ENCODE data around the gene LRP2. TPM values are rescaled to one million over a fixed set of nuclear protein-coding genes. Genes with fewer than 3 reads are reported as not detected.

LRP2 gene
- total RNA-seq, 4 donors from 2014 or later, result 154 to 310 (median 184) TPM

DNA sequence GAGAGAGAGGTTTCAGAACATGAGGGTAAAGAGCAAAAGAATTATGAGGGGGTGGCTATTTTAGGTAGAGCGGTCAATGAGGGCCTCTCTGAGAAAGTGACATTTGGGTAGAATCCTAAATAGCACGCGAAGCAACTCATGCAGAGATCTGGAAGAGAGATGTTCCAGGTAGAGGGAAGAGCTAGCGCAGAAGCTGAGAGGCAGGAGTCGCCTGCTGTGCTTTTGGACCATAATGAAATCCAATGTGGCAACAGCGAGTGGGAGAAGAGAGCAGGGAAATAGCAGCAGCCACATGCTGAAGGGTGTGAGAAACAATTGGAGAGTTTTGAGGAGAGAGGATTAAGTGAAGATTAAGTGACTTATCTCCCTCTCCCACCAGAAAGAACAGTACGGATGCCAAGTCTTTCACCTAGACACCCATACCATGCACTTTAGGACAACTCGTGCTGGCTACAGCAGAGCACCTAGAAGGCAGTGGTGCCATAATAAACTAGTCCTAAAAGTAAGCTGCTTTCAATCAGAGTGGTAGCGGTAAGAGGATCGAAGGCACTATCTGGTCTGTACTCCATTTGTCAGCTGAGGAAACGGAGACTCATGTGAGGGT, 129.7 kb downstream of the LRP2 start:
- 86 to 89% methylated on average over 11 of the region's 11 CpGs for WGBS, 2 donors
- no peak overlapping the region for H3K4me3 ChIP-seq (replicated peaks in 1 of 3)
- peak overlapping the region; percentile 67 to 86 (median 73) for H3K27ac ChIP-seq
- DNase-seq, result no peak
- H3K4me1 ChIP-seq, result peaks cover 19 to 44% of the 10 kb centered on the region in 2 donors
- intact Hi-C loops (cut with DNase I), result no loop called here
- H3K9me3 ChIP-seq, result no peaks in the 10 kb centered on the region
- peaks cover 0 to 8% of the 10 kb centered on the region in 2 donors for H3K36me3 ChIP-seq
- no peak for TF ChIP-seq POLR2A (IDR thresholded peaks at IDR 0.05)
- TF ChIP-seq, protein P1, sequence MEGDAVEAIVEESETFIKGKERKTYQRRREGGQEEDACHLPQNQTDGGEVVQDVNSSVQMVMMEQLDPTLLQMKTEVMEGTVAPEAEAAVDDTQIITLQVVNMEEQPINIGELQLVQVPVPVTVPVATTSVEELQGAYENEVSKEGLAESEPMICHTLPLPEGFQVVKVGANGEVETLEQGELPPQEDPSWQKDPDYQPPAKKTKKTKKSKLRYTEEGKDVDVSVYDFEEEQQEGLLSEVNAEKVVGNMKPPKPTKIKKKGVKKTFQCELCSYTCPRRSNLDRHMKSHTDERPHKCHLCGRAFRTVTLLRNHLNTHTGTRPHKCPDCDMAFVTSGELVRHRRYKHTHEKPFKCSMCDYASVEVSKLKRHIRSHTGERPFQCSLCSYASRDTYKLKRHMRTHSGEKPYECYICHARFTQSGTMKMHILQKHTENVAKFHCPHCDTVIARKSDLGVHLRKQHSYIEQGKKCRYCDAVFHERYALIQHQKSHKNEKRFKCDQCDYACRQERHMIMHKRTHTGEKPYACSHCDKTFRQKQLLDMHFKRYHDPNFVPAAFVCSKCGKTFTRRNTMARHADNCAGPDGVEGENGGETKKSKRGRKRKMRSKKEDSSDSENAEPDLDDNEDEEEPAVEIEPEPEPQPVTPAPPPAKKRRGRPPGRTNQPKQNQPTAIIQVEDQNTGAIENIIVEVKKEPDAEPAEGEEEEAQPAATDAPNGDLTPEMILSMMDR (IDR thresholded peaks at IDR 0.05), result no peak
- H3K27me3 ChIP-seq, result no peaks in the 10 kb centered on the region

DNA sequence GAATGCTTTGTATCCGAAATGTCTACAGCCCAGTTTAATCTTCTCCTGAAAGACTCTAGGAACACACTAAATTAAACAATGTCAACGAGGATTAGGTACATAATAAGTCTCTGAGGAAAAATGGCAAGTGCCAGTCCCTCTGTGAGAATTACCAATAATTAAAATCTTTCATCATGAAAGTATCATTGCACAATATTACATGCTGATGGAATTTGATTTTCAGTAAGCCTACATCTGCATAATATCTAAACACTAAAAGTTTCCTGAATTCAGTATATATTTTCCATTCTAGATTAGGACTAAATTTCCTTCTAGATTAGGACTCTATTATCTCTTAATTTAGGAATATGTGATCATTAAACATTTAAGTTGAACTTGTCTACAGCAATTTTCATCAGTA, 132.1 kb downstream of the LRP2 start:
- Histone ChIP-seq H3K4me3 (replicated peaks in 1 of 3) (no peak overlapping the region), H3K9me3 (no peaks in the 10 kb centered on the region), H3K27ac (peak overlapping the region; percentile 52 to 86 (median 56)), H3K4me1 (peaks cover 30 to 56% of the 10 kb centered on the region in 2 donors), H3K27me3 (no peaks in the 10 kb centered on the region), H3K36me3 (peaks cover 0 to 2% of the 10 kb centered on the region in 2 donors)
- DNase-seq, result no peak
- WGBS, 2 donors, result 49 to 51% methylated on average over 2 of the region's 2 CpGs
- intact Hi-C loops (cut with DNase I), result no loop called here
- TF ChIP-seq POLR2A (IDR thresholded peaks at IDR 0.05), result no peak
- TF ChIP-seq, protein P1 (IDR thresholded peaks at IDR 0.05), result no peak

DNA sequence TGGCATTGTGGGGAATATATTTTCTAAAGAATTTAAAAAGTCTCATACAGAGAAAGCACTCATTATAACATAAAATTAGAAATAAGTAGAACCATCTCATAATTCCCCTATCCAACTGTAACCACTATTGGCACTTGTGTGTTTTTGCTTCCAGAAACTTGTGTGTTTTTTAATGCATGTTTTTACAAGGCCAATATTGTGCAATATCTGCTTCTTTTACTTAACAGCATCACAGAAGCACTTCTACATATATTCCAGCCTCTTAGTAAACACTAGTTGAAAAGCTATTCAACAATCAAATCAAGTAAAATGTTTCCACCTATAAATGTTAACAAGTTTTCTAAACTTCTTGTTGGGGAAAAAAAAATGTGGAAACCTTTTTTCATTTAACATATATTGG, 132.7 kb downstream of the LRP2 start:
- Histone ChIP-seq H3K4me3 (replicated peaks in 1 of 3) (no peak overlapping the region), H3K4me1 (peaks cover 30 to 62% of the 10 kb centered on the region in 2 donors), H3K27ac (peak overlapping the region; percentile 52 to 86 (median 56)), H3K9me3 (no peaks in the 10 kb centered on the region), H3K36me3 (no peaks in the 10 kb centered on the region), H3K27me3 (no peaks in the 10 kb centered on the region)
- intact Hi-C loops (cut with DNase I), result no loop called here
- DNase-seq, result no peak
- TF ChIP-seq, protein P1 (IDR thresholded peaks at IDR 0.05), result no peak
- no peak for TF ChIP-seq POLR2A (IDR thresholded peaks at IDR 0.05)

DNA sequence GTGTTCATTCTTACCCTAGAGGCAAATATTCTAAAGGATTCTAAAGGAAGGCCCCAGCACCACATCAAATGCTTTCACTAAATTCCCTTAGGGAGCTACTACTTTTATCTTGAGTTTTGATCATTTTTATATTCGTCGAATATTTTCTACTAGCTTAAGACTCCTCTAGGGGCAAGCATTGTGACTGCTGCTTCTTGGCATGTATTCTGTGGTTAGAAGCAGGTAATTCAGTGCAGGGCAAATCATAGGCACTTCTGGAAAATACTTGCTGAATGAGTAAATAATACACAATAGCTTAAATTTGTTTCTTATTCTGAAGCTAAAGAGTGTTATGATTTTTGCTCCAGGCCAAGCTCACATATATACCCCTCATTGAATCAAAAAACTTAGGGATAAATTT, 136.4 kb downstream of the LRP2 start:
- Histone ChIP-seq H3K4me3 (replicated peaks in 1 of 3) (no peak overlapping the region), H3K4me1 (peaks cover 29 to 58% of the 10 kb centered on the region in 2 donors), H3K36me3 (no peaks in the 10 kb centered on the region), H3K9me3 (no peaks in the 10 kb centered on the region), H3K27ac (peak overlapping the region; percentile 75 to 86 (median 75)), H3K27me3 (no peaks in the 10 kb centered on the region)
- intact Hi-C loops (cut with DNase I), result no loop called here
- WGBS, 2 donors, result 20 to 29% methylated on average over 2 of the region's 2 CpGs
- no peak for TF ChIP-seq POLR2A (IDR thresholded peaks at IDR 0.05)
- TF ChIP-seq, protein P1 (IDR thresholded peaks at IDR 0.05), result peak in 1 of 6 experiments; percentile 35
- no peak for DNase-seq

DNA sequence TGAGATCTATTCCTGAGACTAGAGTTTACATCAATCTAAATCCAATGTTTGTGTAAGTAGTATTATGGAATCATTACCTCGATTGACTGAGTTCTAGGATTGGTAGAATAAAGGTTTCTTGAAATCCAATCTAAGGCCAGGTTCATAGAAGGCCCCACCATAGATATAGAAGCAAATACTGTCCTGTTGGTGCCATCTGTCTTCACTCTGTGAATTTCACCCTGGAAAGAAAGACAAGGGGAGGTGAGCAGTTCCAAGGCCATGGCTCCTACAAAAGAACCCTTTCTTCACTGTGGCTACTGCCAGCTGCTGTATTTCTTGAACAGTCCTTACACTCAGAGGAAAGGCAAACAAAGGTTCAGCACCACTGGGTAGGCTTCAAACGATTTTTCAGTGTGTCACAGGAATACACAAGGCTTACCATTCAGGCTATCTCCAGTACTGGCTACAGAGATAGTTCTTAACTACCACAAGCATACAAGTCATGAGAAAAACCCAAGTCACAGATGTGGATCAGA, 137.0 kb downstream of the LRP2 start:
- intact Hi-C loops (cut with DNase I), result no loop called here
- Histone ChIP-seq H3K27me3 (no peaks in the 10 kb centered on the region), H3K4me1 (peaks cover 25 to 52% of the 10 kb centered on the region in 2 donors), H3K27ac (peak overlapping the region; percentile 75 to 86 (median 75)), H3K9me3 (no peaks in the 10 kb centered on the region), H3K4me3 (replicated peaks in 1 of 3) (no peak overlapping the region), H3K36me3 (no peaks in the 10 kb centered on the region)
- peak; percentile 58 to 61 for DNase-seq
- TF ChIP-seq POLR2A (IDR thresholded peaks at IDR 0.05), result peak in 1 of 2 donors; percentile 33
- TF ChIP-seq, protein P1 (IDR thresholded peaks at IDR 0.05), result peak in 2 of 6 experiments; percentile 25 to 30
- 37 to 41% methylated on average over 2 of the region's 2 CpGs for WGBS, 2 donors

All from thyroid gland (tissue), 4 donors.